ENCODE data around the gene AJAP1.

The AJAP1 gene

GRCh38 chr1:4685523-4685865, 31.1 kb downstream of the AJAP1 start (continued):
- no peak for TF ChIP-seq TSHZ2 (CRISPR knock-in tag; IDR thresholded peaks at IDR 0.05)

DNA sequence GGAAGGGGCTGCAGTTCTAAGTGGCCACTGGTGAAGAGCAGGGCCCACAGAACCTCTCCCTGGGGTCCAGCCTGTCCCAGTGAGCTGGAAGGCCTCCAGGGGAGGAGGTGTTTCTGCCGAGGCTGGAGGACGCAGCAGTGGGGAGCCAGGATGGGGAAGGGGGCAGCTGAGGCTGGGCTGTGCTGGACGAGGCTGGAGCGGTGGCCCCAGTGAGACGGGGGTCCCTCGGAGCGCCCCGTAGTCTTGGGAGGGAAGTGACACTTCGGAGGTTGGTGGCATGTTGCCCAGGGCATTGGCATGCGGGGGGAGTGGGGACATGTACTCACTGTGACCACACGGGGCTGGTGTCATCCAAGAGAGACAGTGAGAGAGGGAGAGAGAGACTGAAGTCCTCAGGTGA, 33.5 kb downstream of the AJAP1 start:
- TF ChIP-seq PPARA (CRISPR knock-in tag; IDR thresholded peaks at IDR 0.05; ENCODE audit: borderline replicate concordance) (no peak), ESRRG (CRISPR knock-in tag; IDR thresholded peaks at IDR 0.05) (no peak), ISL1 (CRISPR knock-in tag; IDR thresholded peaks at IDR 0.05) (no peak), BACH2 (CRISPR knock-in tag; IDR thresholded peaks at IDR 0.05; ENCODE audit: borderline replicate concordance) (no peak), ZFP3 (CRISPR knock-in tag; IDR thresholded peaks at IDR 0.05) (no peak), TOX (CRISPR knock-in tag; IDR thresholded peaks at IDR 0.05; ENCODE audit: borderline replicate concordance) (no peak)
- ATAC-seq, result no peak

DNA sequence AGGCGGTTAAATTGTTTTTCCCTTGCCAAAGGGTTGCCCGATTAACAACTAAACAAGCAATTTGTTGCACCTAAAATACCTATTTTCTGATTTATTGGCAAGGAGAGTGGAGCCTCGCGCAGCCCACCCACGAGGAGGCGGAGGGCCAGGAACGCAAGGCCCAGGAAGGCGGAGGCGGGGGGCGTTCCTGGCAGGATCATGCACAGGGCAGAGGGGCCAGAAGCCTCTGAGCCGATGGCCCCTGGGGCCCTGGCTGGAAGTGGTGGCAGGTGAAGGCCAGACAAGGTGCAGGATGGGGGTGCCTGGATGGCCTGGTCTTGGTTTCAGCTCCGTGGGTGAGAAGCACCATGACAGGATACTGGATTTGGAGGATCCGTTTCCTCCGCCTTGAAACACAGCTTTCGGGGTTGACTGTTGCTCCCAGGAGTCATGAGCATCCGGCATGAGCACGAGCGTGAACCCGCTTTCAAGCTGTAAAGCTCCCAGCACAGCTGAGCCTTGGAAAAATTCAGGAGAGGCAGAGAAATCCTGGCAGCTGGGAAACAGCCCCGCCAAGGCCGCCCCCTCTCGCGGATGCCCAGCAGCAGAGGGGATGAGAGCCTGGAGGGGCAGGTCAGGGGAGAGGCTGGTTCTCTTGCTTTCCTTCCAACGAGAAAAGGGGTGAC, 35.0 kb downstream of the AJAP1 start:
- TF ChIP-seq ZFP3 (CRISPR knock-in tag; IDR thresholded peaks at IDR 0.05) (no peak), ZFP30 (CRISPR knock-in tag; IDR thresholded peaks at IDR 0.05) (no peak), PPARA (CRISPR knock-in tag; IDR thresholded peaks at IDR 0.05; ENCODE audit: borderline replicate concordance) (no peak), ZNF565 (CRISPR knock-in tag; conservative IDR thresholded peaks at IDR 0.05; ENCODE audit: low read depth) (no peak), GLIS3 (CRISPR knock-in tag; IDR thresholded peaks at IDR 0.05) (no peak), TSHZ2 (CRISPR knock-in tag; IDR thresholded peaks at IDR 0.05) (no peak), ISL1 (CRISPR knock-in tag; IDR thresholded peaks at IDR 0.05) (no peak), ZNF8 (CRISPR knock-in tag; IDR thresholded peaks at IDR 0.05) (no peak), PATZ1 (CRISPR knock-in tag; IDR thresholded peaks at IDR 0.05; ENCODE audit: borderline replicate concordance) (no peak), RARB (CRISPR knock-in tag; IDR thresholded peaks at IDR 0.05) (no peak)
- TF ChIP-seq, protein P1, sequence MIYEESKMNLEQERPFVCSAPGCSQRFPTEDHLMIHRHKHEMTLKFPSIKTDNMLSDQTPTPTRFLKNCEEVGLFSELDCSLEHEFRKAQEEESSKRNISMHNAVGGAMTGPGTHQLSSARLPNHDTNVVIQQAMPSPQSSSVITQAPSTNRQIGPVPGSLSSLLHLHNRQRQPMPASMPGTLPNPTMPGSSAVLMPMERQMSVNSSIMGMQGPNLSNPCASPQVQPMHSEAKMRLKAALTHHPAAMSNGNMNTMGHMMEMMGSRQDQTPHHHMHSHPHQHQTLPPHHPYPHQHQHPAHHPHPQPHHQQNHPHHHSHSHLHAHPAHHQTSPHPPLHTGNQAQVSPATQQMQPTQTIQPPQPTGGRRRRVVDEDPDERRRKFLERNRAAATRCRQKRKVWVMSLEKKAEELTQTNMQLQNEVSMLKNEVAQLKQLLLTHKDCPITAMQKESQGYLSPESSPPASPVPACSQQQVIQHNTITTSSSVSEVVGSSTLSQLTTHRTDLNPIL (CRISPR knock-in tag; IDR thresholded peaks at IDR 0.05; ENCODE audit: low read depth), result no peak
- TF ChIP-seq, protein P2, sequence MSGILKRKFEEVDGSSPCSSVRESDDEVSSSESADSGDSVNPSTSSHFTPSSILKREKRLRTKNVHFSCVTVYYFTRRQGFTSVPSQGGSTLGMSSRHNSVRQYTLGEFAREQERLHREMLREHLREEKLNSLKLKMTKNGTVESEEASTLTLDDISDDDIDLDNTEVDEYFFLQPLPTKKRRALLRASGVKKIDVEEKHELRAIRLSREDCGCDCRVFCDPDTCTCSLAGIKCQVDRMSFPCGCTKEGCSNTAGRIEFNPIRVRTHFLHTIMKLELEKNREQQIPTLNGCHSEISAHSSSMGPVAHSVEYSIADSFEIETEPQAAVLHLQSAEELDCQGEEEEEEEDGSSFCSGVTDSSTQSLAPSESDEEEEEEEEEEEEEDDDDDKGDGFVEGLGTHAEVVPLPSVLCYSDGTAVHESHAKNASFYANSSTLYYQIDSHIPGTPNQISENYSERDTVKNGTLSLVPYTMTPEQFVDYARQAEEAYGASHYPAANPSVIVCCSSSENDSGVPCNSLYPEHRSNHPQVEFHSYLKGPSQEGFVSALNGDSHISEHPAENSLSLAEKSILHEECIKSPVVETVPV (CRISPR knock-in tag; IDR thresholded peaks at IDR 0.05), result no peak
- no peak for ATAC-seq

- ATAC-seq, result no peak
- TF ChIP-seq RARB (CRISPR knock-in tag; IDR thresholded peaks at IDR 0.05) (no peak), POU6F1 (CRISPR knock-in tag; IDR thresholded peaks at IDR 0.05; ENCODE audit: borderline replicate concordance, low read depth) (no peak), PATZ1 (CRISPR knock-in tag; IDR thresholded peaks at IDR 0.05; ENCODE audit: borderline replicate concordance) (no peak), CSDC2 (CRISPR knock-in tag; IDR thresholded peaks at IDR 0.05) (no peak), ESRRG (CRISPR knock-in tag; IDR thresholded peaks at IDR 0.05) (no peak), ISL1 (CRISPR knock-in tag; IDR thresholded peaks at IDR 0.05) (no peak), TCF4 (CRISPR knock-in tag; IDR thresholded peaks at IDR 0.05; ENCODE audit: borderline replicate concordance) (no peak), ZNF565 (CRISPR knock-in tag; conservative IDR thresholded peaks at IDR 0.05; ENCODE audit: low read depth) (no peak)
- TF ChIP-seq, protein P2 (CRISPR knock-in tag; IDR thresholded peaks at IDR 0.05), result no peak
Observed at GRCh38 chr1:4689941-4690635, 35.7 kb downstream of the AJAP1 start.
